ENCODE measurements around the gene CCDC88B. TPM values are rescaled to one million over a fixed set of nuclear protein-coding genes. Genes with fewer than 3 reads are reported as not detected.
"Not testable (repeated sequence)": the region's sequence is repeated elsewhere in the genome, so short reads cannot be mapped to it uniquely, and the experiment has no call there.

Gene CCDC88B
- polyA plus RNA-seq, 1 donor from 2014 or later = 33.0 TPM

DNA sequence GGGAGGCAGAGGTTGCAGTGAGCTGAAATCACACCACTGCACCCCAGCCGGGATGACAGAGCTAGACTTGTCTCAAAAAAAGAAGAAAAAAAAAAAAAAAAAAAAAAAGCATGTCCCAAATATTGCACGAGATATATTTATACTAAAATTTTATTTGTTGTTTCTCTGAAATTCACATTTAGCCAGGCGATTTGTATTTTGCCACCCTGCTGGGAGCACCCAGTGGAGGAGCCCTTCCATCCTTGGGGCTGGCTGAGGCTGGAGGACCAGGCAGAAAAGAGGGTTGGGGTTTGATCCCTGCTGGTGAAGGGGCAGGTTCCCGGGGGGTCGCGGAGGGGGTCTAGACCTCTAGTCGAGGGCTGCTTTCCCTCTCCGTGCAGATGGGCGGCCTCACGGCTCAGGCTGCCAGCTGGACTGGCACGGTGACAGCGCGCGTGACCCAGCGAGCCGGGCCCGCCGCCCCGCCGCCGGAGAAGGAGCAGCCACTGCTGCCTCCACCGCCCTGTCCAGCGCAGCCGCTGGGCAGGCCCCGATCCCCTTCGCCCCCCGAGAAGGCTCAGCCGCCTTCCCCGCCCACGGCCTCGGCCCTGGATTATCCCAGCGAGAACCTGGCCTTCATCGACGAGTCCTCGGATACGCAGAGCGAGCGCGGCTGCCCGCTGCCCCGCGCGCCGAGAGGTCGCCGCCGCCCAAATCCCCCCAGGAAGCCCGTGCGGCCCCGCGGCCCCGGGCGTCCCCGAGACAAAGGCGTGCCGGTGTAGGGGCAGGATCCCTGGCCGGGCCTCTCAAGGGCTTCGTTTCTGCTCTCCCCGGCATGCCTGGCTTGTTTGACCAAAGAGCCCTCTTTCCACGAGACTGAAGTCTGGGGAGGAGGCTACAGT is 40.8 kb upstream of the CCDC88B start:
- peaks cover 12 to 16% (median 14%) of the 10 kb centered on the region in 3 donors for H3K4me1 Mint-ChIP-seq
- H3K27me3 Mint-ChIP-seq = peaks cover 48% of the 10 kb centered on the region
- H3K27ac Mint-ChIP-seq = peak overlapping the region in 2 of 3 donors; percentile 83 to 90
- peak overlapping the region in 3 of 4 donors; percentile 68 to 82 (median 81) for H3K4me3 Mint-ChIP-seq
- H3K36me3 Mint-ChIP-seq = no peaks in the 10 kb centered on the region
- H3K9me3 Mint-ChIP-seq = no peaks in the 10 kb centered on the region

DNA sequence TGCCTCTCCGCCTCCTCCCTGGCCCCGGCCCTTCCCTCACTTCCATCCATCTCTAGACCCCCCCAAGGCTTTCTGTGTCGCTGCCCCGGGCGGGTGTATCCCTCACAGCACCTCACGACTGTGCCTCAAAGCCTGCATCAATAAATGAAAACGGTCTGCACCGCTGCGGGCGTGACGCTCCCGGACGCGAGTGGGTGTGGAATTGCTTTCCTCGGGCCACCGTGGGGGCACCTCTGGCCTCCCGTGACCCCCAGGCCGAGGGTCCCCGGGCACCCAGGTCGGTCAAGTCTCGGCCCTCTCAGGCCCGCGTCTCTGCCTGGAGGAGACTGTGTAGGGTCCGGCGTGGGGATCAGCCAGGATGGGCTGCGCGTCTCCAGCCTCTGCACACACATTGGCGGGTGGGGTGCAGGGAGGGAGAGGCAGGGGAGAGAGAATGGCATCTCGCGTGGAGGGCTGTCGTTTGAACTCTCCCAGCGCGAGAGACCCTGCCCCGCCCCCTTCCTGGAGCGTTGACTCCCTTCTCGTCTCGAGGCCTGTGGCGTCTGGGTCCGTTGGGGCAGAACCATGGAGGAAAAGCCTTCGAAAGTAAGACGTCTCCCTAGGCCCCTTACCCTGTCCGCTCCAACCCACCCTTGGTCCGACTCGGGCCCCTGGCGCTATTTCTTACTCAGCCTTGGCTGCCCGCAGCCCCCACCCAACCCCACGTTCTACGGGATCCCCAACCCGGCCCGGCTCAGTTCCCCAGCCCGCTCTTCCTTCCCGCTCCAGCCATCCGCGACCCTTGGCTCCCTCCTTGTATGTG is 40.0 kb upstream of the CCDC88B start, which contains the start of gene CATSPERZ:
Gene CATSPERZ, plus strand, starts transcription at position 512 of the 802 bp plus-strand sequence. Its CDS starts 53 bp downstream, at position 565.
- Mint-ChIP-seq H3K9me3 (no peaks in the 10 kb centered on the region), H3K4me3 (peak within 1 kb of the TSS; percentile 74 to 93 (median 91)), H3K27ac (peak within 1 kb of the TSS; percentile 84 to 93 (median 90)), H3K36me3 (no peaks in the 10 kb centered on the region), H3K27me3 (peaks cover 46% of the 10 kb centered on the region), H3K4me1 (peaks cover 12 to 17% (median 15%) of the 10 kb centered on the region in 3 donors)

GRCh38 chr11:64303109-64304031 is 36.6 kb upstream of the CCDC88B start:
- Mint-ChIP-seq H3K4me3 (peak overlapping the region in 3 of 4 donors; percentile 43 to 89 (median 87)), H3K36me3 (no peaks in the 10 kb centered on the region), H3K27ac (peak overlapping the region; percentile 90 to 99 (median 98)), H3K9me3 (no peaks in the 10 kb centered on the region), H3K4me1 (peaks cover 12 to 25% (median 19%) of the 10 kb centered on the region in 3 donors), H3K27me3 (peaks cover 20% of the 10 kb centered on the region)

DNA sequence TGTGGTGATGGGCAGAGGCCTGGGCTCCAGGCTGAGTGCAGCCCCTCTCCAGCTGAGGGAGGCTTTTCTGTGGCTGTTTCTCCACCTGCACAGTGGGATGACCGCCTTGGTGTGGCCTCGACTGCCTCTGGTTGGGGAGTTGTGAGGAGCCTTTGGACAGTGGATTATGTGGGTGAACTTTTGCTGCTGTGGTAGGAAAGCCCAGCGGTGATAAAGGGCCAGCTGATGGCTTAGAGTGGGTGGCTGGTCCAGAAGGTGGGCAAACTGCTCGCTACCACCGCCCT is 36.0 kb upstream of the CCDC88B start:
- Mint-ChIP-seq H3K4me1 (peaks cover 12 to 24% (median 19%) of the 10 kb centered on the region in 3 donors), H3K27me3 (peaks cover 15% of the 10 kb centered on the region), H3K4me3 (peak overlapping the region; percentile 87 to 98 (median 92)), H3K9me3 (no peaks in the 10 kb centered on the region), H3K27ac (peak overlapping the region; percentile 90 to 99 (median 98)), H3K36me3 (no peaks in the 10 kb centered on the region)

- peak overlapping the region; percentile 87 to 98 (median 92) for H3K4me3 Mint-ChIP-seq
- H3K27me3 Mint-ChIP-seq = peaks cover 14% of the 10 kb centered on the region
- H3K9me3 Mint-ChIP-seq = no peaks in the 10 kb centered on the region
- H3K4me1 Mint-ChIP-seq = peaks cover 12 to 24% (median 19%) of the 10 kb centered on the region in 3 donors
- no peaks in the 10 kb centered on the region for H3K36me3 Mint-ChIP-seq
- H3K27ac Mint-ChIP-seq = peak overlapping the region; percentile 90 to 99 (median 98)
Observed at GRCh38 chr11:64304316-64305072, 35.5 kb upstream of the CCDC88B start.

- Mint-ChIP-seq H3K4me1 (peaks cover 9 to 22% (median 17%) of the 10 kb centered on the region in 3 donors), H3K9me3 (no peaks in the 10 kb centered on the region), H3K27me3 (peaks cover 9% of the 10 kb centered on the region), H3K27ac (peak within 1 kb of the TSS; percentile 90 to 99 (median 98)), H3K36me3 (no peaks in the 10 kb centered on the region), H3K4me3 (peak within 1 kb of the TSS; percentile 87 to 99 (median 97))
Observed at GRCh38 chr11:64305075-64305690, 34.8 kb upstream of the CCDC88B start, which contains the start of gene ESRRA. Gene ESRRA, plus strand, starts transcription at chr11:64305524. Its CDS starts 1,656 bp downstream, at chr11:64307180.

GRCh38 chr11:64305691-64306562 is 34.1 kb upstream of the CCDC88B start:
- Mint-ChIP-seq H3K27ac (peak overlapping the region; percentile 75 to 93 (median 93)), H3K4me1 (peaks cover 3 to 15% (median 15%) of the 10 kb centered on the region in 3 donors), H3K4me3 (peak overlapping the region; percentile 87 to 99 (median 97)), H3K9me3 (no peaks in the 10 kb centered on the region), H3K36me3 (no peaks in the 10 kb centered on the region), H3K27me3 (peaks cover 2% of the 10 kb centered on the region)

DNA sequence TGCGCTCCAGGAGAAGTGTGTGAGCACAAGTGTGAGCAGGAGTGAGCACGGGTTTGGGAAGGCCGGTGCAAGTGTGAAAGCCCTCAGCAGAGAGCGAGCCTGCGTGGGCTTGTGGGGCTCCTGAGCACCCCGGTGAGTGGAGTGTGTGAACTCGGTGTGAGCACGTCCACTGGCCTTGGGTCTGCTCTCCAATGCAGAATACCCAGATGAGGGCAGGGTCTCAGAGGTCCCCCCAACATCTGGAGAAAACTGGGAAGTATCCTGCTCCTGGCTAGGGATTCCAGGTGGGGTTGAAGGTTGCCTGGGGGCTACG is 33.5 kb upstream of the CCDC88B start:
- Mint-ChIP-seq H3K27ac (peak overlapping the region; percentile 75 to 93 (median 93)), H3K4me1 (peaks cover 0 to 17% (median 13%) of the 10 kb centered on the region in 3 donors), H3K36me3 (no peaks in the 10 kb centered on the region), H3K4me3 (peak overlapping the region; percentile 87 to 99 (median 97)), H3K9me3 (no peaks in the 10 kb centered on the region), H3K27me3 (no peaks in the 10 kb centered on the region)

- Mint-ChIP-seq H3K36me3 (no peaks in the 10 kb centered on the region), H3K27me3 (no peaks in the 10 kb centered on the region), H3K4me1 (peaks cover 0 to 17% (median 13%) of the 10 kb centered on the region in 3 donors), H3K27ac (peak overlapping the region in 1 of 3 donors; percentile 33), H3K9me3 (no peaks in the 10 kb centered on the region), H3K4me3 (peak overlapping the region; percentile 87 to 99 (median 97))
Observed at GRCh38 chr11:64306876-64307622, 33.0 kb upstream of the CCDC88B start.

DNA sequence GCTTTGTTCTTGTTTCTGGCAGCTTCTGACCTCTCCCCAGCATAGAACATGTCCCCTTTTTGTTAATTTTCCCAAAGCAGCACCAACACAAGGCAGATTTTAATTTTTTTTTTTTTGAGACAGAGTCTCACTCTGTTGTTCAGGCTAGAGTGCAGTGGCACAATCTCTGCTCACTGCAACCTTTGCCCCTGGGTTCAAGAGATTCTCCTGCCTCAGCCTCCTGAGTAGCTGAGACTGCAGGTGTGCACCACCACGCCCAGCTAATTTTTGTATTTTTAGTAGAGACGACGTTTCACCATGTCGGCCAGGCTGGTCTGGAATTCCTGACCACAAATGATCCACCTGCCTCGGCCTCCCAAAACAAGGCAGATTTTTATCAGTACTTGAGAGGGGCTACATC is 32.2 kb upstream of the CCDC88B start:
- not testable (repeated sequence) for H3K36me3 Mint-ChIP-seq, H3K9me3 Mint-ChIP-seq, H3K27me3 Mint-ChIP-seq
- H3K27ac Mint-ChIP-seq = peak overlapping the region; percentile 28 to 51 (median 33)
- peak overlapping the region in 2 of 4 donors; percentile 74 to 87 for H3K4me3 Mint-ChIP-seq
- H3K4me1 Mint-ChIP-seq = peaks cover 0 to 21% (median 13%) of the 10 kb centered on the region in 3 donors

DNA sequence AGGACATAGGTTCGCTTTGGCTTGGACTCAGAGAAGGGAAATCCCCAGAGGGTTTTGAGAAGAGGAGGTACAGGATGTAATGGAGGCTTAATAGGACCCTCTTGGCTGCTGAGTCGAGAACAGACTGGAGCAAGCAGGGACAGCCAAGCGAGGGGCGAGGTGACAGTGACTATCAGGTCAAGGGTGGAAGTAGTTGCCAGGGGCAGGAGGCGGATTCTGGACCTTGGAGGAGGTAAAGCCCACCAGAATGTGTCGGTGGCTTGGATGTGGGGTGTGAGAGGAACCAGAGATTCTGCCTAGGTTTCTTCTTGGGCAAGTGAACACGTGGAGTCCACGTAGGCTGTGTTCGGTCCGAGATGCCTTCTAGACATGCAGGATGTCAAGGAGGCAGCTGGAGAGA is 27.1 kb upstream of the CCDC88B start:
- peak overlapping the region in 1 of 4 donors; percentile 68 for H3K4me3 Mint-ChIP-seq
- peaks cover 1% of the 10 kb centered on the region for H3K36me3 Mint-ChIP-seq
- peaks cover 5 to 16% (median 6%) of the 10 kb centered on the region in 3 donors for H3K4me1 Mint-ChIP-seq
- peak overlapping the region; percentile 37 to 84 (median 71) for H3K27ac Mint-ChIP-seq
- no peaks in the 10 kb centered on the region for H3K9me3 Mint-ChIP-seq
- no peaks in the 10 kb centered on the region for H3K27me3 Mint-ChIP-seq
